GM11168 (cell line): ENCODE measurements around the gene PIK3R6.

Source experiments
- in situ Hi-C: fragments of 300-500 bp; cut with MboI; formaldehyde crosslinking; loops from one replicate; pipeline ENCODE4 v1.12.0; 2022; ENCODE audit warnings: low sequenced_read_pairs; ENCODE audit not compliant: unreplicated experiment

Gene PIK3R6, protein sequence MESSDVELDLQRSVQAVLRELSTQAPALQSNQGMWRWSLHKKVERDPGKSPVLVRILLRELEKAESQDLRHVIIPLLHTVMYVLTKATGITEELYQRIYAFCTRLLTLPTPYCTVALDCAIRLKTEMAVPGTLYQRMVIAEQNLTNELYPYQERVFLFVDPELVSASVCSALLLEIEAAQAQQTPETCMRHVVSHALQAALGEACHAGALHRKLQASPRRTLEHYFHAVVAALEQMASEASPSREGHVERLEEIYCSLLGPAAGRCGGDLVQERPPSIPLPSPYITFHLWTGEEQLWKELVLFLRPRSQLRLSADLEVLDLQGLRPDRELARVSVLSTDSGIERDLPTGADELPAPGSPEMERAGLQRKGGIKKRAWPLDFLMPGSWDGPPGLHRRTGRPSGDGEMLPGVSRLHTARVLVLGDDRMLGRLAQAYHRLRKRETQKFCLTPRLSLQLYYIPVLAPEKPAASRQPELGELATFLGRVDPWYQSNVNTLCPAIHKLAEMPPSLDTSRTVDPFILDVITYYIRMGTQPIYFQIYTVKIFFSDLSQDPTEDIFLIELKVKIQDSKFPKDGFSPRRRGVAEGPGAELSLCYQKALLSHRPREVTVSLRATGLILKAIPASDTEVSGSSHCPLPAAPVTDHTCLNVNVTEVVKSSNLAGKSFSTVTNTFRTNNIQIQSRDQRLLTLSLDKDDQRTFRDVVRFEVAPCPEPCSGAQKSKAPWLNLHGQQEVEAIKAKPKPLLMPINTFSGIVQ

GRCh38 chr17:8867361-8867981 is at the start of gene PIK3R6:
Gene PIK3R6, minus strand, starts transcription at chr17:8867674. Its CDS starts 17,880 bp downstream, at chr17:8849794.
- in situ Hi-C loops, result no loop called here

- in situ Hi-C loops, result no loop called here
These were observed 49.0 kb upstream of the PIK3R6 start for GRCh38 chr17:8916466-8916865.

GRCh38 chr17:8914554-8914953 is 47.1 kb upstream of the PIK3R6 start:
- in situ Hi-C loops, result no loop called here

DNA sequence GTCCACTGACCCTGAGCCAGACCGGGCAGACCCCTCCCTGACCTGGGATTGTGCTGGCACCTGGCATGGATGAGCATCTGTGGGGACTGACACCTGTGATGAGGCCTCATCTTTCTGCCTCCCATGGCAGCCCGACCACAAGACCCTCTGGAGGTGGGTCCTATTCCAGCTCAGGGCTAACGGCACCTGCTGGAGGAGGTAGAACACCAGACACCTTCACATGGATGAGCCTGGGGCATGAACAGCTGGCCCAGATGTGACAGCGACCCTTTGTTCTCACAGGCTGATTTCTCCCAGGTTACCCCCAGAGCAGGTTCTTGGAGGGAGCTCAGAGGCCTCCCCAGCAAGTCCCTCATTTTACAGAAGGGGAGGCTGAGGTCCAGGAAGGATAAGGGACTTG is 46.4 kb upstream of the PIK3R6 start:
- in situ Hi-C loops, result no loop called here

DNA sequence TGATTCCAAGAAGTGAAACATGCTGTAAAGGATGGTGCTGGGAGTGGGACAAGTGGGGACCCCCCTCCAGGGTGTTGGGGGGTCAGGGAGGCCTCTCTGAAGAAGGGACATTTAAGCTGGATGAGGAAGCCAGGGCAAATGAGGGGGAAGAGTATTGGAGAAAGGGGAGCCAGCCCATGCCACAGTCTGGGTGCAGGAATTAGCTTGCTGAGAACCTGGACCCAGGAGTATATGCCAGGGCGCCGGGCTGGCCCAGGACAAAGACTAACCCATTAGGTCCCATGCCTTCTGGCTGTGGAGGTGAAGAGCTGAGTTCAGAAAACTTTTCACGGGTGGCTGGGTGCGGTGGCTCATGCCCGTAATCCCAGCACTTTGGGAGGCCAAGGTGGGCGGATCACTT is 45.6 kb upstream of the PIK3R6 start:
- in situ Hi-C loops, result no loop called here

GRCh38 chr17:8912084-8912981 is 44.9 kb upstream of the PIK3R6 start:
- in situ Hi-C loops, result no loop called here

DNA sequence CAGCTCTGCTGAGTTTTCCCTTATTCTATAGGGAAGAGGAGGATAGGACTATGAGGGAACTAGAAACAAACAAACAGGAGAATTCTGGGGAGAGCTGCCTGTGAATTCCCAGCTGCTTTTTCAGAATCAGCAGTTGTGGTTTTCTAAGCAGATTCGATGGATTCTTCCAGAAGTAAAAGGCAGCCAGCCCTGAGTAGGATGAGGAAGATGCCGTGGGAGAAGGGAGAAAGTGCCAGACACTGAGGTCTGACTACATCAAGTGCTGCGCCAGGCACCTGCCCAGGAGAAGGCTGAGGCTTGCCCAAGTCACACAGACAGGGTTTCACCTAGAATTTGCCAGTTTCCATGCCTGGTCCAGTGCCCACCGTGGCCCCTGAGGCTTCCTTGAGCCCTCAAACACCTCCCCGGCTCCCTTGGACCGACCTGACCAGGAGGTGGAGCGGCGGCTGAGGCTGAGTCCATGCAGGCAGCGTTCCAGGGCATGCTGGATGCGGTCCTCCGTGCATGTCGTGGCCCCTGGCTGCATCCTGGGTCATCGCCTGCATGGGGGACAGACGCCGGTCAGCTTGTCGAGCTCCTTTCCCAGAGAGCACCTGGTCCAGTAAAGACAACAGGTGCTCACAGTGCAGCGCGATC is 43.6 kb upstream of the PIK3R6 start:
- in situ Hi-C loops, result no loop called here

GRCh38 chr17:8909586-8910270 is 42.3 kb upstream of the PIK3R6 start:
- in situ Hi-C loops, result no loop called here

- in situ Hi-C loops, result no loop called here
These were observed 37.9 kb upstream of the PIK3R6 start for GRCh38 chr17:8905331-8905730.

DNA sequence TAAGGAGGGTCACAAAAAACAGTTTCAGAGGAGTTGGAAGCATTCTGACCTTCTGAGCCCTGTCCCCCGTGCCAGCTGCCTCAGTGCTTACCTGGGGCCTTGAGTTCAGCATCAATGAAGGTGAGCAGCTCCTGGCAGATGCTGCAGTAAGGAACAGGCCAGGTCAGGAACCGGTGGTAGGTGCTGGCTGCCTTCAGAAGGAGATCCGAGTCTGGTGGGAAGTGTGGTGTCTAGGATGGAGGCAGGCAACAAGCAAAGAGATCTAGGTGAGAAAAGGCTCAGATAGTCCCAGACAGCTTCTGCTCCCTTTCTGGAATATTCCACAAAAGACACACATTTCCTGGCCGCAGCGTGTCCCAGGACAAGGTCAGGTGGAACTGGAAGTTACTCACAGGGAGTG is 37.2 kb upstream of the PIK3R6 start:
- in situ Hi-C loops, result no loop called here

DNA sequence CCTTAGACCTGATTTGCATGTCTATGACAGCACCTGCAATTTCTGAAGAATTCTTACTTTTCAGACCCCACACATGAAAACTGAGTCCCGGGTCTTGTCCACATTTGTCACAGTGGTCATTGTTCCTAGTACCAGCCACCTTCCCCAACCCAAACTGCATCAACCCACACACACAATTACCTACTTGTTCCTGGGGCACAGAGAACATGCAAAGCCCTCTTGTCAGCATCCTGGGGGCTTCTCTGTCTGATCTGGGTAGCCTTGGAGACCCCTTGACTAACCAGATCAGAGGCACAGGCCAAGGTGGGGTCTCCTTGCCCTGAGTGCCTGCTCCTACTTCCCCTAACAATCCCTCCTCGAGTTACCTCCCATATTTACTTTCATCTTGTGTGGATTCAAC is 36.7 kb upstream of the PIK3R6 start:
- in situ Hi-C loops, result no loop called here

GRCh38 chr17:8900626-8901585 is 33.4 kb upstream of the PIK3R6 start:
- in situ Hi-C loops, result no loop called here

DNA sequence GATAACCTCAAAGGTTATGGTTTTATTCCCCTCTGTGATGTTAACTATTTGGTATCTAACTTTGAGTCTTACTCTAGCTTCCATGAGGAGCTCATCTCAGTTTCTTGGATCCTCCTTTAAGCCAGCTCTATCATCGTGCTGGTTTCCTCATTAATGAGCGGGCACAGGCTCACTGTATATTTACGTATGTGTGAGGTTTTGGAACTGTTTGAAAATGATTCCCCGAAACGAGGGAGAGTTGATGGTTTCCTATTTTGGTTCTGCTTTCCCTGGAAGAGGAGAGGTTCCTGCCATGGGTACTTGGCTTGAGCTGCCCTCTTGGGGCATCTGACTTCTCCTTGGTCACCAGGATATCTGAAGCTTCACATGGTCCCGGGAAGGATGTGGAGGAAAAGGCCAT is 32.7 kb upstream of the PIK3R6 start:
- in situ Hi-C loops, result no loop called here

DNA sequence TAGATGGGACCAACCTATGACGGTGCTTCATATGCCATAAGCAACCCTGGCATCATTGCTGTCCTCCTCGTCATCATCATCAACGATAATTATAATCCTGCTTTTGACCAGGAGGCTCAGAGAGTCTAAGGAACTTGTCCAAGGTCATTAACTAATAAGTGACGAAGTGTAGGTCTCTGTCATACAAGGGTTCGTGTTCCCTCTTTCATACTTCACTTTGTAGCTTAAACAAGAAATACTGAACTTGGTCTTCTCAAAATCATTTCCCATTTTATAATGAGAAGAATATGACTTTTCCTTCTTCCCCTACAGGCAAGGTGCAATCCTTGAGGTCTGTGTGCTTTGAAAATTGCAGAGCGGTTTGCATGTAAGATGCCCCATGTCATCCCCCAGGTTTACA is 31.2 kb upstream of the PIK3R6 start:
- in situ Hi-C loops, result loop anchor here (10.0 kb wide), 1 partner anchor 94 kb away; no protein-coding TSS in a partner anchor

DNA sequence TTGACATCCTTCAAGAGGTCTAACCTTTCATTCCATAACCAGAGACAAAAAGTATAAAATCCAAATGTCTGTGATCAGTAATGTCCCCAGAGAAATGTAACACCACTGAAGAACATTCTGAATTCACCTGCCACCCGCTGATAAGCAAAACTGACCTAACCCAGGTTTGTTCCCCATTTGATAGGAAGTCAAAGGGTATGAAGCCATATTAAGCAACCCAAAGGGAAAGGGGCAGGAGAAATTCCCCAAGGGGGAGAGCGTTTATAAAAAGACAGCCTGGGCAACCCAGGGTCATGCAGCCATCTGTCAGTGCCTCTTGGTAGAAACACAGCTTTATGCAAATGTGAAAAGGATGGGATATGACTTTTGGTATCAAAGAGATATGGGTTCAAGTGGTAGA is 30.7 kb upstream of the PIK3R6 start:
- in situ Hi-C loops, result loop anchor here (10.0 kb wide), 1 partner anchor 93 kb away; no protein-coding TSS in a partner anchor

DNA sequence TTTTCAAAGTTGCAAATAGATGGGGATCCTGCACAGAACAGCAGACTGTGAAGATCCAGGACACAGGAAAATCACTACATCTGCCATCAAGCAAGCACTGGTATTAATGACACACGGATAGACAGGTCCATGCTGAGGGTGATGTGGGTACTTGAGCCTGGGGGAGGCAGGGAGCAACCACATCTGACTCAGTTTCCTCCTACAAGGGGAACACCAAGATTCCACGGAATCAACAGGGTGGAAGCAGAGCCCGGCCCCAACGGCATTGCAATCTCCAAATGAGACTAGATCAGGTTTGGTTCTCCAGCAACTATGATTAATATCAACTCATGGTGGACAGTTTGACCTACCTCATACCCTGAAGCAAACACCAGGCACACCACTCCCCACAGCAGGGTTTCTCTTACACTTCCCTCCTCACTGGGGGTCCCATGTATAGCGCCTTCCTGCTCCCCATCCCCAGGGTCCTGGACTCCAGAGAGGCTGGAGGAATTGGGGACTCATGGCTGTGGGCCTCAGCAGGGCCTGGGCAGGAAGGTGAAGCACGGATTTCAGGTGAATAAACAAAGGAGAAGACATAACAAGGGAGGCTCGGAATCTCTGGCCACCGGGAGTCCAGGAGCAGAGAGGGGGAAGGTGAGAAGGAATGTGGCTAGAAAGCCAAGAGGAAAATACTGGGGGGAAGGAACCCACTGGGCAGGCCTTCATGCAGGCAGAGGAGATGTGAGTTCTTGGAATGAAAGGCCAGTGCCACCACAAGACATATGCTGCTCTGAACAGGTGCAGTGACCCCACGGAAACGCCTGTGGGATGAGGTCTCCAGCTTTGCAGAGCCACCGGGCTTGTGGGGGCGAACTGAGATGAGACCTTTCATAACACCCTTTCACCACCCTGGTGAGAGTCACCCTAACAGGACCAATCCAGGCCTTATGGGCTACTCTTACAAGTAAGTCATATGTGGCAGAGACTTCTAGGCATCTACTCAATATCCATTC is 29.5 kb upstream of the PIK3R6 start:
- in situ Hi-C loops, result loop anchor here (10.0 kb wide), 1 partner anchor 92 kb away; no protein-coding TSS in a partner anchor

- in situ Hi-C loops, result loop anchor here (10.0 kb wide), 1 partner anchor 91 kb away; no protein-coding TSS in a partner anchor
These were observed 28.6 kb upstream of the PIK3R6 start for GRCh38 chr17:8896087-8896486.
